Omental fat pad (tissue), 4 donors: ENCODE results near the gene STARD9. TPM values are rescaled to one million over a fixed set of nuclear protein-coding genes. Genes with fewer than 3 reads are reported as not detected.

Experiments
- ATAC-seq: fragments of 150-250 bp; one replicate; pipeline ENCODE4 v1.9.1; 2016; ENCODE audit warnings: mild to moderate bottlenecking, moderate library complexity; ENCODE audit not compliant: low FRiP score
- DNase-seq: peaks from one replicate; pipeline ENCODE4 v3.0.0-alpha.2; 2019; ENCODE audit warnings: low spot score
- total RNA-seq, 4 donors: library from RNA; depleted of rRNA; stranded (reverse); fragments of >200 nt; gene quantifications; one replicate each; pipeline ENCODE4 v1.1.0, GENCODE V29; 2016
- TF ChIP-seq, protein P1 (sequence below), 3 donors: fragments of 450-650 bp; IDR thresholded peaks; one replicate each; pipeline ENCODE4 v1.5.1; 2016 to 2017; ENCODE audit warnings: antibody characterized with exemption in 3 of 3, mild to moderate bottlenecking in 3 of 3, moderate library complexity in 2 of 3

Gene STARD9
- total RNA-seq, 4 donors from 2014 or later, result 16.5 to 77.1 (median 20.7) TPM

DNA sequence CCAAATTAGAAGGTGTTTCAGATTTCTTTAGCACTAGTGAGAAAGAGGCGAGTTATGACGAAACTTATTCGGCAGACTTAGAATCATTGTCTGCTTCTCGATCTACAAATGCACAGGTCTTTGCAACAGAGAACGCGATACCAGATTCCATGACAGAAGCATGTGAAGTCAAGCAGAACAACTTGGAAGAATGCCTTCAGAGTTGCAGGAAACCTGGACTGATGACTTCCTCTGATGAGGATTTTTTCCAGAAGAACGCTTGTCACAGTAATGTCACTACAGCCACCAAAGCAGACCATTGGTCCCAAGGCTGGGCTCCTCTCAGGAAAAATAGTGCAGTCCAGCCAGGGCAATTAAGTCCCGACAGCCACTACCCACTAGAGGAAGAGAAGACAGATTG, 110.9 kb downstream of the STARD9 start:
- ATAC-seq, result no peak
- no peak for DNase-seq
- TF ChIP-seq, protein P1, sequence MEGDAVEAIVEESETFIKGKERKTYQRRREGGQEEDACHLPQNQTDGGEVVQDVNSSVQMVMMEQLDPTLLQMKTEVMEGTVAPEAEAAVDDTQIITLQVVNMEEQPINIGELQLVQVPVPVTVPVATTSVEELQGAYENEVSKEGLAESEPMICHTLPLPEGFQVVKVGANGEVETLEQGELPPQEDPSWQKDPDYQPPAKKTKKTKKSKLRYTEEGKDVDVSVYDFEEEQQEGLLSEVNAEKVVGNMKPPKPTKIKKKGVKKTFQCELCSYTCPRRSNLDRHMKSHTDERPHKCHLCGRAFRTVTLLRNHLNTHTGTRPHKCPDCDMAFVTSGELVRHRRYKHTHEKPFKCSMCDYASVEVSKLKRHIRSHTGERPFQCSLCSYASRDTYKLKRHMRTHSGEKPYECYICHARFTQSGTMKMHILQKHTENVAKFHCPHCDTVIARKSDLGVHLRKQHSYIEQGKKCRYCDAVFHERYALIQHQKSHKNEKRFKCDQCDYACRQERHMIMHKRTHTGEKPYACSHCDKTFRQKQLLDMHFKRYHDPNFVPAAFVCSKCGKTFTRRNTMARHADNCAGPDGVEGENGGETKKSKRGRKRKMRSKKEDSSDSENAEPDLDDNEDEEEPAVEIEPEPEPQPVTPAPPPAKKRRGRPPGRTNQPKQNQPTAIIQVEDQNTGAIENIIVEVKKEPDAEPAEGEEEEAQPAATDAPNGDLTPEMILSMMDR (IDR thresholded peaks at IDR 0.05), result no peak

DNA sequence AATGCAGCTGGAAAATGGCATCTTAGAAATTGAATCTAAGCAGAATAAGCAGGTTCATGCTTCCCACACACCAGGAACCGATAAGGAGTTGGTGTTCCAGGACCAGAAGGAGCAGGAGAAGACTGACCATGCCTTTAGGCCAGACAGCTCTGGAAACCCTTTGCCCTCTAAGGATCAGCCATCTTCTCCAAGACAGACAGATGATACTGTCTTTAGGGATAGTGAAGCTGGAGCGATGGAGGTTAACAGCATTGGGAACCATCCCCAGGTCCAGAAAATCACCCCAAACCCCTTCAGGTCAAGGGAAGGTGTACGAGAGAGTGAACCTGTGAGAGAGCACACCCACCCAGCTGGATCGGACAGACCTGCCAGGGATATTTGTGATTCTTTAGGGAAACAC, 112.3 kb downstream of the STARD9 start:
- ATAC-seq (no peak), DNase-seq (no peak)
- TF ChIP-seq, protein P1 (IDR thresholded peaks at IDR 0.05), result no peak

DNA sequence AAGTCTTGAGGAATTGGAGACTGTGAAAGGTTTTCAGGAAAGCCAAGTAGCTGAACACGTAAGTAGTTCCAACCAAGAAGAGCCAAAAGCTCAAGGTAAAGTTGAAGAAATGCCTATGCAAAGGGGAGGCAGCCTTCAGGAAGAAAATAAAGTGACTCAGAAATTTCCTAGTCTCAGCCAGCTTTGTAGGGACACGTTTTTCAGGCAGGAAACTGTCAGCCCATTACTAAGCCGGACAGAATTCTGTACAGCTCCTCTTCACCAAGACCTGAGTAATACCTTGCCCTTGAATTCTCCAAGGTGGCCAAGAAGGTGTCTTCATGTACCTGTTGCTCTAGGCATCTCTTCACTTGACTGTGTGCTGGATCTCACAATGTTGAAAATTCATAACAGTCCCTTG, 112.9 kb downstream of the STARD9 start:
- DNase-seq (no peak), ATAC-seq (no peak)
- TF ChIP-seq, protein P1 (IDR thresholded peaks at IDR 0.05), result no peak

DNA sequence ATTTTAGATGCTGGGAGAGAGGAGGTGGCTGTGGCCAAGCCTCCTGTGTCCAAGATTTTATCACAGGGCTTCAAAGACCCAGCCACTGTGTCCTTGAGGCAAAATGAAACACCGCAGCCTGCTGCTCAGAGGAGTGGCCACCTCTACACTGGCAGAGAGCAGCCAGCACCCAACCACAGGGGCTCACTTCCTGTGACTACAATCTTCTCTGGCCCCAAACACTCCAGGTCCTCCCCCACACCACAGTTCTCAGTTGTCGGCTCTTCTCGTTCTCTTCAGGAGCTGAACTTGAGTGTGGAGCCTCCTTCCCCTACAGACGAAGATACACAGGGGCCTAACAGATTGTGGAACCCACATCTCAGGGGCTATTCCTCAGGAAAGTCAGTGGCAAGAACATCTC, 115.9 kb downstream of the STARD9 start:
- ATAC-seq, result no peak
- TF ChIP-seq, protein P1 (IDR thresholded peaks at IDR 0.05), result no peak

DNA sequence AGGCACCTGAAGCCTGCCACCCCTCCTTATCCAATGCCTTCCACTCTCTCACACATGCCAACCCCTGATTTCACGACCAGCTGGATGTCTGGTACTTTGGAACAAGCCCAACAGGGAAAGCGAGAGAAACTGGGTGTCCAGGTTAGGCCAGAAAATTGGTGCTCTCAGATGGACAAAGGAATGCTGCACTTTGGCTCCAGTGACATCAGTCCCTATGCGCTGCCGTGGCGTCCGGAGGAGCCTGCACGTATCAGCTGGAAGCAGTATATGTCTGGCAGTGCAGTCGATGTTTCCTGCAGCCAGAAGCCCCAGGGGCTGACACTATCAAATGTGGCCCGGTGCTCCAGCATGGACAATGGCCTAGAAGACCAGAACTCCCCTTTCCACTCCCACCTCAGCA, 116.4 kb downstream of the STARD9 start:
- no peak for ATAC-seq
- TF ChIP-seq, protein P1 (IDR thresholded peaks at IDR 0.05), result no peak
- DNase-seq, result no peak

More for the DNA sequence above, 115.9 kb downstream of the STARD9 start:
- no peak for DNase-seq

DNA sequence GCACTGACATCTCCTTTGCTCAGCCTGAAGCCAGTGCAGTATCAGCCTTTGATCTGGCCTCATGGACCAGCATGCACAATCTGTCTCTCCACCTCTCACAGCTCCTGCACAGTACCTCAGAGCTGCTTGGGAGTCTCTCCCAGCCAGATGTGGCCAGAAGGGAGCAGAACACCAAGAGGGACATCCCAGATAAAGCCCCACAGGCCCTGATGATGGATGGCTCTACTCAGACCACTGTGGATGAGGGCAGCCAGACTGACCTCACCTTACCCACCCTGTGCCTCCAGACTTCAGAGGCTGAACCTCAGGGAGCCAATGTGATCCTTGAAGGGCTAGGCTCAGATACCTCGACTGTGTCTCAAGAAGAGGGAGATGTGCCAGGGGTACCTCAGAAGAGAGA, 117.1 kb downstream of the STARD9 start:
- ATAC-seq, result no peak

DNA sequence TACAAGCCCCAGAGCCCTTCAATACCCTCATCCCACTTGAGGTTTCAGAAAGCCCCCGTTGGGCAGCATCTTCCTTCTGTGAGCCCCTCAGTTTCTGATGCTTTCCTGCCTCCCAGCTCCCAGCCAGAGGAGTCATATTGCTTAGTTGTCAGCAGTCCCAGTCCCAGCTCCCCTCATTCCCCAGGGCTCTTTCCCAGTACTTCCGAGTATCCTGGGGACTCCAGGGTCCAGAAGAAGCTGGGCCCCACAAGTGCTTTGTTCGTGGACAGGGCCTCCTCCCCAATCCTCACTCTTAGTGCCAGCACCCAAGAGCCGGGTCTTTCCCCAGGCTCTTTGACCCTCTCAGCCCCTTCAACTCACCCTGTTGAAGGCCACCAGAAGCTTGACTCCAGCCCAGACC, 117.6 kb downstream of the STARD9 start:
- TF ChIP-seq, protein P1 (IDR thresholded peaks at IDR 0.05), result no peak
- no peak for DNase-seq
- ATAC-seq, result no peak

More for the DNA sequence above, 117.1 kb downstream of the STARD9 start:
- DNase-seq, result no peak
- TF ChIP-seq, protein P1 (IDR thresholded peaks at IDR 0.05), result no peak
